Renal pelvis (tissue), 4 donors: Measurements from ENCODE around the gene DPF3. TPM values are rescaled to one million over a fixed set of nuclear protein-coding genes. Genes with fewer than 3 reads are reported as not detected.

ENCODE experiments used
- DNase-seq: peaks from one replicate; pipeline ENCODE4 v3.0.0-alpha.2; 2013
- polyA plus RNA-seq, 3 donors: library from polyadenylated mRNA; unstranded; fragments of 120-200 nt; gene quantifications; one replicate each; pipeline ENCODE4 v1.2.1, GENCODE V29; 2013; ENCODE audit not compliant: insufficient read length in 3 of 3

The DPF3 gene
- polyA plus RNA-seq, 3 donors: 3.5 to 5.4 (median 3.6) TPM

DNA sequence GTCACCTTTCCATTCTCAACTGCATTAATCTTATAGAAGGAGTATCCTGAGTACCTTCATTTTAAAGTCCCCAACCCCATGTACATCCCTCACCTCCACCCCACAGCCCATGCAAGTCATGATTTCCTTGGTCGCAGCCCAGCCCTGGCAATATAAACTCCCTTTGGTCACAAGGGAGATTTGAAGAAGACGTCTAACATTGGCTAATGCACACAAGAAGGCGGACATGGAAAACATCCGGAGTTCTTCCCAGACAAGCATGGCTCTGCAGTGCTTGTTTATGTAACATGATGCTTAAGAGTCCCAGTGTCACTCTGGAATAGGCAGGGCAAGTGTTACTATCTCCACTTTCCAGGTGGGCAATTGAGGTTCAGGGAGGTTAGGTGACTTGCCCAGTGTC lies 277.6 kb downstream of the DPF3 start:
- peak; percentile 54 for DNase-seq

DNA sequence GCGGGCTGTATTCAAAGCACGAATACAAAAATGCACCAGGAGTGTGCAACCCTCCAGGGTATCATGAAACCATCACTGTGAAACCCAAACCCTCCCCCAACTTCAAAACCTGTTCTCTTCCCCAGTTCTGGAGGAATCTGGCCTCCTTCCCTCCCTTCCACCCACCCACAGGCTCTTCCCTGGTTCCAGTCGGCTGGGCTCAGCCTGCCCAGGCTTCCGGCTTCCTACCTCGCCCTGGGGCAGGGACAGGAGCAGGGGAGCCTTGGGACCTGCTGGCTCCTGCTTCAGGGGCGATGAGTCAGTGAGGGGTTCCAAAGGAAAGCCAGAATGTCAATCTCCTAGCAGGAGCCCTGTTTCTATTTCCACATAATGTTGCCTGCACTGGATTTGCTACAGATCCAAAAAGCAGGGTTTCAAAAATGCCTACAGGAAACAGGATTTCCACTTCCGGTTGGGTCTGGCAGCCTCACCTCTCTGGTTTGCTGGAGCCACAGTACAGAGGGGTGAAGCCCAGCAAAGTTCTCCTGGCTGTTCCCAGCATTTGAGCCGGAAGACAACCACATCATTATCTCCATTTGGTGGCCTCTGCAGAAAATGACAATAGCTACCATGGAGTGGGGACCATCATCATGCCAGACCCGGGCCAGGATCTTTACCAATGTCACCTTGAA lies 278.3 kb downstream of the DPF3 start:
- peak; percentile 52 for DNase-seq

DNA sequence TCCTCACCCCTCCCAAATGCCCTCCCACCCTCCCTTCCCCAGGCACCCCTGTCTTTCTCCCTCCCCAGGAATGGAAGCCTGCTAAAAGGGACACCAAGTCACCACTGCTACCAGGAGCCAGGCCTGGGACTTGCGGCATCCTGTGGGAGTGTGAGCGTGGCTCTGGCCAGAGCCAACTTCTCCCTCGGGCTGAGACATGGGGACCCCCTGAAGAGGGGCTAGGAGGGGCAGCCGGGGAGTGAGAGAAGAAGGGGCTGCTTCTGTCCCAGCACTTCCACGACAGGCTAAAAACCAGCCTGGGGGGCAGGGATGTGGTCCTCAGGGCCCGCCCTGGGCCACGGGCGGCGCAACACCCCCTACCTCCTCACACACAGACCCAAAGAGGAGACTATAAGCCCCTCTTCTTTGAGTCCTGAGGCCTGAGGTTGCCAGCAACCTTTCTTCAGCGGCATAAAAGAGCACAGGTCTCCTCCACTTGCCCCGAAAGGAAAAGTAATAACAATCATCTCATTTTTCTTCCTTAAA lies 278.9 kb downstream of the DPF3 start:
- no peak for DNase-seq

DNA sequence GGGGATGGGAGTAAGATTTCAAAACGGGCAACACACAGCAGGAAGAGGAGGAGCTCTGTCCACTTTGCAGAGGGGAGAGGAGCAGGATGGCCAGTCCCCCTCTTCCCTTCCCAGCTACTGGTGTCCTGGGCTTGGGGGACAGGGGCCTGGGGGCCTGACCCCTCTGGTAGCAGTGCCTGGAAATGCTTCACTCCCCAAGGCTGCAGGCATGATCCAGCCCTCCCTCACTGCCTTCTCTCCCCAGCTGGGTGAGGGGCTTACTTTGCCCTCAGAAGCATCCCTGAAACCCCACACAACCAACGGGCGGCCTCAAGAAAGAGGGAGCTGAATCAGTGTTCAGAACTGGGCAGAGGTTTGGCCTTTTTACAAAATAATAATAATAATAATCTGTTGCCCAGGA lies 279.5 kb downstream of the DPF3 start:
- no peak for DNase-seq

- no peak for DNase-seq
These were observed 280.0 kb downstream of the DPF3 start for GRCh38 chr14:72613975-72614319.

DNA sequence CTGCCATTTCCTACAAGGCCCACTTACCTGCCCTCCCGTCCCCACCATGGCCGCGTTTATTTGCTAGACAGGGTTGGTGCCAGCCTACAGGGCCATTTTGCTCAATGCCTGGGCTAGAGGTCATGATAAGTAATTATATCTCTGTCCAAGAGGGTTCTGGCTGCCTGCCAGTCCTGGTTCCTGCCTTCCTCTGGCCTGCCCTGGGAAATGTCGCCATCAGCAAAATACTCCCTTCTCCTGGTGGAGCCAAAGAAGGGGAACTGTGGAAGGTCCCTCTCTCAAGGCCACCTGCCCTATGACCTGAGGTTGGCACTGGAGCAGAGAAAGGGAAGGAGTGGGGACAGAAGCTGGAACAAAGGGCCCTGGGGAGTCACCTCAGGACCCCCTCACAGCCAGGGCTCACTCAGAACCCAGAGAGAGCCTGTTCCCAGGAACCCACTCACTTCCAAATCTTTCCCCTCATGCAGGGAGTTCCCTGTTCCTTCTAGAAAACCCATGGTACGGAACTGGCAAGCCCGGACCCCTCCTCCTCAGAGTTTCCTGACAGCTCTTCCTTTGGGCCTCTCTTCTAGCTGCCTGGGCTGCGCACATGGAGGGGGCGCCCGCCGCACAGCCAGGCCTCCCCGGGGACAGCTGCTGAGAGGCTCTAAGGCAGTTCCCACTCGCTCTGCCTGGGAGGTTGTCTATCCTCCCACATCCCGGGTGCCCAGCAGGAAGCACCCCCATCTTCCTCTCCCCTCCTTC lies 280.5 kb downstream of the DPF3 start:
- no peak for DNase-seq

DNA sequence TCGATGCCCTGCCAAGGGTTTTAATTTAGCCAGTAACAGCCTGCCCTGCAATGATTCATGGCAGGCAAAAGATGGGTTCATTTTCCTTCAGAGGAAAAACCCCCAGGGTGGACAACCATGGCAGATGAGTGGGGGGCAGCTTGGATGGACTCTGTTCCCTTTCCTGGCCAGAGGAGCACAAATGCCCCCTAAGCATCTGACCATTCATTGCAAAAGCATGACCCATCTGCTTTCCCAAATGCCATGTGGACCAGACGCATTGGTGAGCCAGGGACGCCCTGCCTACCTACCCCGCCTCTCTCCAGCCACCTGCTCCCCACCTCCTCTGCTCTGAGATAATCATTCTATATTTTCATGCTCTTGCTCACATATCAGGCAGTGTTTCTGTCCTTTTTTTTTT lies 281.9 kb downstream of the DPF3 start:
- DNase-seq: no peak

DNA sequence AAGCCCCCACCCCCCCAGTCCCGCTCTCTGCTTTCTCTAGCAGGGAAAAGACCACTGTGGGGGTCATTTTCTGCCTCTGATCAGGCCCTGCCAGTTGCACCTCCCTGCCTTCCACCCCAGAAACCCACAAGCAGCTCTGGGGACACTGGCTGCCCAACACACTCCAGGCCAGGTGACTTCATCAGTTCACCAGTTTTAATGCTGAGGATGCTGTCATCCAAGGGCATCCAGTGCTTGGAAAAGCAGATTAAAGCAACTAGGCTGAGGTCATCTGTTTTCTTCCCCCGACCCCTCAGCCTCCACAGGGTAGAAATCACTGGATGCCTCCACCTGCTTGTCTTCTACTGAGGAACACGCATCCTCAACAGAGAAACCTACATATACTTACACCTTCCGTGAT lies 282.4 kb downstream of the DPF3 start:
- DNase-seq: no peak

- no peak for DNase-seq
These were observed 283.1 kb downstream of the DPF3 start for GRCh38 chr14:72610831-72611200.

DNA sequence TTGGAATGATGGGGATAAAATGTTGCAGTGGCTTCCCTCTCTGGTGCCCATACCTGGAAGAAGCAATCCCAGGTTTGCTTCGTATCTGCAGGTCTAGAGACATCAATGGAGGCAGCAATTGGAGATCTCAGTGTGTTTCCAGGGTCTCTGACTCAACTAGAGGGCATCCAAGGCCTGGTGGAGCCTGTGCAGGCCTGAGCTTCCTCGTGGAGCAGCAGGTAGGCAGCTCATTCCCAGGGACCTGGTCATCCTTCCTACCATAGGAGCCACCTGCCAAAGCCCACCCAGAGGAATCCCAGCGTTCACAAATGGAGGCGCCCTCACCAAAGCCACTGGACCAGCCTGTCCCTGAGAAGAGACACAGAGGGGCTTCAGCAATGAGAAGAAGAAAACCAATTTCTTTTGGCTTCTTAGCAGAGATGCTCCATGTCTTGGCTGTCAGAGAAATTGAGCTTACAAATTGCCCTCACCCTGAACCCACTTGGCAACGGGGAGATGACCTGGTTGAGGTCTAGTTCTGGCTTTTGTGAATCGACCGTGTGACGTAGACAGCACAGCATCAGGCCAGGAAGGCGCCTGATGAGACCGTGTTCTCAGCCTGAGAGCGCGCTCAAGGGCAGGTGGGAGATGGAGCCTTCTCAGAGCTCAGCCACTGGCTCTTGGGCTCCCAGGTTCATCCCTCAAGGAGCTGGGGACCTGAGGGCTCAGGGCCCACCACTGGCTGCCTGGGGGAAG lies 283.6 kb downstream of the DPF3 start:
- DNase-seq: no peak

DNA sequence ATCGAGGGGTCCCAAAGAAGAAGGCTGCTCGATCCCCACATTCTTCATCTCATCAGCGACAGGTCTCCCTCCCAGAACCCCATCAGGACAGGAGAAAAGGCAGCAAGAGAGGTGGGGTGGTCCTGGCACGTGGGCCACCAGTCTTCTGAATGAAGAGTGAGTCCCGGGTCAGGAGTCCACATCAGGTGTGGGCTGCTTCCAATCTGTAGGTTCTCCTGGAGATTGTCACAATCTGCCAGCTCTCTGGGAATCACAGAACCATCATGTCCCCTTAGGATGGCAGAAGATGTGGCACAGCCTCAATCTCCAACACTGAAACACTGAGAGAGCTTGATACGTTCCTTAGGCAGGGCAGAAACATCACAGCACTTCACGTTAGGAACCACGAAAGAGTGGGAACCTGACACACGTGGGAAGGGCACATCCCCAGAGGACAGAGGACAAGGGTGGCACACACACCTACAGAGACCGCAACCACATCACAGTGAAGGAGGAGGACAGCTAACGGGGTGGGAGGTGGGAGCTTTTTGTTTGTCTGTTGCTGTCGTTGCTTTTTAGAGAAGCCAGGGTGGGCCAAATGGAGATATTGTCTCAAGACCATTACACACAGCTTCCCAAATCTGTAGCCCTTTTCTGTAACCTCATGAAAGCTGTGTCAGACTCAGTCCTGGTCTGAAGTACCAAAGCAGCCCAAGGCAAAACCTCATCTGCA lies 284.5 kb downstream of the DPF3 start:
- no peak for DNase-seq

DNA sequence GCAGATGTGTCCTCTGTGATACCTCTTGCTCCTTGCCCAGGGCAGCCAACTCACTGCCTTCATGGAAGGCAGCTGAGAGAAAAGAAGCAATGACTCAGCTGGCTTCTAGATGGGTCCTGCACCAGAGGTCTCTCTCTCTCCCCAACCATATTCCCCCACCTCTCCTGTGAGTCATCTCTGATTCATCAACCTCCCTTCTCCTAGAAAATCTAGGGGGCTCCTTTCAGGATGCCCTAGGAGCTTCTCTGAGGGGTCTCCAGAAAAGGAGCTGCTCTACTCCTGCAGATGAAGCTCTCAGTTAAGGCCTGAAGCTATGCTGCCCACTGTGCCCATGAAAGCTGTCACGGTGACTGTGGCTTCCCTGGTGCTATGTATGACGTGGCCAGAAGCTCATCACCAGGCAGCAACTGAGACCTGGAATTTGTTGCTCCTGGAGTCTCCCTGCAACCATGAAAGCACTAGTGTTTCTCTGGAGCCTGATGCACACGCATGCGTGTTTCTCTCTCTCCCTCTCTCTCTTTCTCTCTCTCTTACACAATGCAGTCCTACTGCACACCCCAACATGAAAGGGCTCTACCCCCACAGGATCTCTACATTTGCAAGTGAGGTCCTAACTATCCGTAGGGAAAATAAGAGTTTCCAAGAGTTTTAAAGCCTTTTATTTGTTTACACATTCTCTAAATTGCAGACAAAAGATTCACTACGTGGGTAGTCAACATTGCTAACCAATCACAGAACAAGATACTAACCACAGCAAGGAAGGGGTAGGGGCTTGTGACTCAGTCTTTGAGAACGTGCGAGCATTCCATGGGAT lies 285.3 kb downstream of the DPF3 start:
- no peak for DNase-seq

DNA sequence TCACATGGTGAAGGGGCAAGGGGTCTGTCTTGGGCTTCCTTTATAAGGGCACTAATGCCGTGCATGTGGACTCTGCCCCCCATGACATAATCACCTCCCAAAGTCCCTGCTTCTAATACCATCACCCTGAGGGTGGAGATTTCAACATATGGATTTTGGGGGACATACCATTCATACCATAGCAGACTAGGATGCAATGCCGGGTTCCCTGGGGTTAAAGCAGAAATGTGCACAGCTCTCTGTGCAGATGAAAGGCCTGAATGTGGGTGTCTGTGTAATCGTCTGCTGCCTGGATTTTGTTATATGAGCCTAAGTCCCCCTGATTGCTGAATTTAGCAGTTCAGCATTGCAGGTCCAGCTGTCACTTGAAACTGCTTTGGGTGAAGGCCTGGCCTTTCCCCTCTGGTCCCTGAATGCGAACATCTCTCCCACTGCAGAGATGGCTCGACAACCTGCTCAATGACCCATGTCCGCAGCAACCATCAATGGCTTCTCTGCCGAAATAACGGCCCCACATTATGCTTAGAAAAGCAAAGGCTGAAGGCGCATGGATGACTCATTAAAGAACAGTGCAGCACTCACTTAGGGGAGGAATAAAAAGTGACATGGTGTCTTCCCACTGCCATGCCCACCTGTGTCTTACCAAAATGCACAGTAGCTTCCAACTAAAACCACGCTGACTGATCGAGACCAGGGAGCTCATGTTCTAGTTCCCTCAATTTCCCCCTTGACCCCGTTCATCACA lies 286.3 kb downstream of the DPF3 start:
- DNase-seq: no peak

DNA sequence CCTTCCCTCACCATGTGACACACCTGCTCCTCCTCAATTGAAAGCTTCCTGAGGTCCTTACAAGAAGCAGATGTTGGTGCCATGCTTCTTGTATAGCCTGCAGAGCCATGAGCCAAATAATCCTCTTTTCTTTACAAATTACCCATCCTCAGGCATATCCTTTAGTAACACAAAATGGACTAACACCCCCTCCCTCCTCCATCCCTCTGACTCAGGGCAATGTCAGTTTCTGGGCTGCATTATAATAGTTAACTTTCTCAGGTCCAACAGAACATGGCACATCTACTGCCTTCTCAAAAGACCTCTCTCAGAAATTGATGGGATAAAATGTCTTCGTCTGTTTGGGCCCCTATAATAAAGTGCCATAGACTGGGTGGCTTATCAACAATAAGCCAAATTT lies 287.0 kb downstream of the DPF3 start:
- no peak for DNase-seq

GRCh38 chr14:72605921-72606220 lies 288.0 kb downstream of the DPF3 start:
- DNase-seq: no peak

- DNase-seq: no peak
These were observed 288.6 kb downstream of the DPF3 start for GRCh38 chr14:72605096-72605920.

DNA sequence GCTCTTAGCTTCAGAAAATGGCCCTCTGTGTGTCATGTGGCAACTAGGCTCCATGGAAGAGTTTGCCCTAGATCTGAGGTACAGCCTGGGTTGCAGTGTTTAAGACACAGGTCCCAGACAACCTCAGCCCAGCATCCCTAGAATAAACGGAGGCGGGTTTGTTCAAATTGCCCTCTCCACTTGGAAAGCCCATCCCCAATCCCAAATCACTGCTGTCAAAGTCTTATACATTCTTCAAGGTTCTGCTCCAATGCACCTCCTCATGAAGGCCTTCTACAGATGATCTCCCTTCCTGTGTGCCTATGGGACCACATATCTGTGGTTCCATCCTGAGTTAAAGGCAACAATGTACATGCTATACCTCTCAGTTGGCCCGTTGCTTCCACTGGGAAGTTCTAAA lies 289.8 kb downstream of the DPF3 start:
- DNase-seq: no peak

DNA sequence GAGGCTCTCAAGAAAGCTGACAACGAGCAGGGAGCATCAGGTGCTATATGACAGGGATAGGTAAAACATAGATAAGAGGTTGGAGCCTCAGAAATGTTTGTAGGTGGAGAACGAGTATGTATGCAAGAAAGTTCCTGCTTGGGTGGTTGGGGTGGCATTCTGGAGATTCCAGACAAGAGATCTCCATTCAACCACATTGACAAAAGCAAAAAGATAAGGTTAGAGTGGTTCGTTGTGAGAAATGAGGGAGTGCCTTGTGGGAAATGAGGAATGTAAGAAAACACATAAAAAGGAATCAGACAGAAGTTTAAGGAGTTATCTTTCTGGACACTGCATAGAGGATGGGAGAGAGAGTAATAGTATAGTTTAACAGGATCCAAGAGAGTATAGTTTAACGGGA lies 290.3 kb downstream of the DPF3 start:
- no peak for DNase-seq

- no peak for DNase-seq
These were observed 293.2 kb downstream of the DPF3 start for GRCh38 chr14:72600551-72601330.
